ENCODE measurements around the gene GRIK3.
"Not testable (repeated sequence)": the region's sequence is repeated elsewhere in the genome, so short reads cannot be mapped to it uniquely, and the experiment has no call there.

GRIK3 gene

GRCh38 chr1:36934061-36934460 lies 100.3 kb downstream of the GRIK3 start:
- peak; percentile 44 for DNase-seq

- DNase-seq = no peak
Measured at GRCh38 chr1:36927826-36928225, 106.5 kb downstream of the GRIK3 start.

- DNase-seq = no peak
Measured at GRCh38 chr1:36925251-36925650, 109.1 kb downstream of the GRIK3 start.

DNA sequence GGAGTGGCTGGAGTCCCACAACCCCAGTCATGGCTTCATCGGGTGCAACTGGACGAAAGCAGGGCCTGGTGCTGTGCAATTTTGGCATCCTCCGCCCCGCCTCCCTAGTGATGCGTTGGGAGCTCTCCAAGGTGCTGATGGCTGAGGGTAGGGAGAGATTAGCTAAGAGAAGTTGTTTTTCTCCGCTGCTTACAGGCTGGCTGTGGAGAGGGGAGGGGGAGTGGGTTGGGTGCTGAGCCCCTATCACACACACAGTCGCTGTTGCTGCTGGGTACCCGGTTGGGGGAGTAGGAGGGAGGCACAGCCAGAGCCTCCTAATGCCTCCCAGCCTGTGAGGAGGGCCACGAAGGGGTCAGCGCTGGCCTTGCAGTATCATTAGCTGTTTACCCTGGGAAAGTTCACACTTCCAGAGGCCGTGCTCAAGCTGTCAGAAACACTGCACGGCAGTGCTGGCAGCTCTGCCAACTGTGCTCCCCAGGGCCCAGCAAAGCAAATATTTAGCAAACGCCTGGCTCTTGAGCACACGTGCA lies 110.0 kb downstream of the GRIK3 start:
- peak; percentile 26 for DNase-seq

GRCh38 chr1:36922593-36923426 lies 111.5 kb downstream of the GRIK3 start:
- DNase-seq = no peak

- DNase-seq = no peak
Measured at GRCh38 chr1:36922071-36922470, 112.2 kb downstream of the GRIK3 start.

GRCh38 chr1:36920801-36921405 lies 113.4 kb downstream of the GRIK3 start:
- no peak for DNase-seq

GRCh38 chr1:36920371-36920770 lies 113.9 kb downstream of the GRIK3 start:
- DNase-seq = no peak

GRCh38 chr1:36919491-36920145 lies 114.7 kb downstream of the GRIK3 start:
- no peak for DNase-seq

GRCh38 chr1:36918604-36919003 lies 115.7 kb downstream of the GRIK3 start:
- no peak for DNase-seq

GRCh38 chr1:36916542-36916941 lies 117.8 kb downstream of the GRIK3 start:
- DNase-seq = not testable (repeated sequence)

- DNase-seq = no peak
Measured at GRCh38 chr1:36913484-36914060, 120.7 kb downstream of the GRIK3 start.

DNA sequence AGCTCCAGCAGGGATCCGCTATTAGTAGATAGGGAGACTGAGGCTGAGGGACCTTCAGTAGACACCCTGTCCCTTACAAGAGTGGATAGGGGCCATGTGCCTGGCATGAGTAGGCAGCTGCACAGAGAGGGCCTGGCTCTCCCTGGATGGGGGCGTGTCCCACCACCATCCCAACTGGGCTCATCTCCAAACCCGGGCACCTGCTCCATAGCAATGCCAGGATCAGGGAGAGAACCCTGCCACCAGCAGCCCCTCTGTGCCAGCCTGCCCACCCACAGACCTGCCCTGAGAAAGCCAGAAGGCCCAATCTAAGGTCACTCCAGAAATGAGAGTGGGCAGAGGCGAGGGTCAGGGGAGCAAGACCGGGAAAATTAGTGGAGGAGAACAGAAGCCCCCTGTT lies 121.3 kb downstream of the GRIK3 start:
- peak; percentile 37 for DNase-seq

DNA sequence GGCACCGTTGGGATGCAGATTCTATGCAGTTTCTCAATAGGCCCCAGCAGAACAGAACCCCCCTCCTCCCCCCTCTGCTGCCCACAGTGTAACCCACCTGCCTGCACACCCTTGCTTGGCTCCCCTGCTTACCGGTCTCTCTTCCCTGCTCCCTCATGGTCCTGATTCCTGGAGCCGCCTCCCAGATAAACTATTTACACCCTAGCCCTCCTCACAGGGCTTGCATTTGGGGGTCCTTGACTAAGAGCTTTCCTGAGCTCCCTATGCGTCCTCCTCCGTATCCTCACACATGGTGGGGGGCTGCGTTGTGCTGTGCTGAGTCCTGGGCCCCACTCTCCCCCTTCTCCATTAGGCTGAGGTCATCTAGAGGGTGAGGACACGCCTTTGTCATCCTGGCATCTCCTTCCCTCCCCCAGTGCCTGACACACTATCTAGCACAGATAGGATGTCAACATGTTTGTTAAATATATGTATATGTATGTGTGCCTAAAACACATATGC lies 121.9 kb downstream of the GRIK3 start:
- no peak for DNase-seq

DNA sequence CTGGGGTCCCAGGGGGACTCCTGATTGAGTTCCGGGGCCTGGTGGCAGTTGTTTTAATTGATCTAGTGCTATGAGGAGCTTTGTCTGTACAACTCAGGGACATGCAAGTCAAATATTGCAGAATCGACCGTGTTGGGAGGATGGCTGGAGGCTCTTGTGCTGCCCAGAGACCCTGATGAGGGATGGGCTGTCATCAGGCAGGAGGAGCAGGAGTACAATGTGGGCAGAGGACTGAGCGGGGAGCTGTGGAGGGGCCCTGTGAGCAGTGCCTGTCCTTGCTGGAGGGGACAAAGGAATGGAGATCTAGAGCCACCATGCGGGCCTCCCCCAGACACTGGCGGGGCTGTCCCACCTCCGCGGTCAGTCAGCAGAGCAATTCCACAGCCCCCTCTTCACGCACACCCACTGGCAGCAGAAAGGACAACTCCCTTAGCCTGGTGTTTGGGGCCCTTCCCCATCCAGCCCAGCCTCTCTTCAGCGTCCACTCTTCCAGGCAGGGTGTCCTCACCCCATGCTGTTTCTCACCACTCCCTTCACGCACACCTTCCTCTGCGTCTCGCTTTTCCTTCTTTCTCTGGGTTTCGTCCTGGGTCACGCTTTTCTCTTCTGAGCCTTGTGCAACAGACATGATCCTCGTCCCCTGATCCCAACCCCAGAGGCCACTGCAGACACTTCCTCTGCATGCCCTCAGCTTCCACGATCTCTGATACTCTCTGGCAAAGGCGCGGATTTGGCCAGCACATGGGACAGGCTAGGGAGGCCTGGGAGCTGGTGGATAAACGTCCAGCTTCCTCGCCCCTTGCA lies 122.6 kb downstream of the GRIK3 start:
- no peak for DNase-seq

DNA sequence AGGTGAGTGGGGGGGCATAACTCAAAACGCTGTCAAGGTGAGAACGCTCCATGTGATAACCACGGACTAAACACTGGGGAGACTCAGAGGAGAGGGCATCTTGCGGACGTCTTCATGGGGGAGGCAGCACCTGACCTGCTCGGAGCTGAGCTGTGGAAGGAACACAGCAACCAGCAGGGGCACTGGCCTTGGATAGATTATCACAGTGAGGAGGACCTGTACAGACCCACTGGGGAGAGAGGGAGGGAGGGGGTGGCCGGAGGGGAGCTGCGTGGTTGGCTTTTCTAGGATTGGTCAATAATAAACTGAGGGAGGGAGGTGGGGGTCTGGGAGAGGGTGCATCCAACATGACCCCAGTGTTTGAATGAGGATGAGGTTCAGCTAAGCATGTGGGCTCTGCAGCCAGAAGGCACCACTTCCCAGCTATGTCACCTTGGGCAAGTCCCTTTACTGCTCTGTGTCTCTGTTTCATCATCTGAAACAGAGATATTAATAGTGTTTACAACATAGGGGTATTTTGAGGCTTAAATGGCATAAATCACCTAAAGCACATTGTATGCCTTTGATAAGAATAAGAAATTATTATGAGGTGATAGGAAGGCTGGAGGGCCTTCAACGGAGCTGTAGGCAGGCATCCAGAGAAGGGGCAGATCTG lies 123.3 kb downstream of the GRIK3 start:
- no peak for DNase-seq

- peak; percentile 12 for DNase-seq
Measured at GRCh38 chr1:36909946-36910725, 124.2 kb downstream of the GRIK3 start.

DNA sequence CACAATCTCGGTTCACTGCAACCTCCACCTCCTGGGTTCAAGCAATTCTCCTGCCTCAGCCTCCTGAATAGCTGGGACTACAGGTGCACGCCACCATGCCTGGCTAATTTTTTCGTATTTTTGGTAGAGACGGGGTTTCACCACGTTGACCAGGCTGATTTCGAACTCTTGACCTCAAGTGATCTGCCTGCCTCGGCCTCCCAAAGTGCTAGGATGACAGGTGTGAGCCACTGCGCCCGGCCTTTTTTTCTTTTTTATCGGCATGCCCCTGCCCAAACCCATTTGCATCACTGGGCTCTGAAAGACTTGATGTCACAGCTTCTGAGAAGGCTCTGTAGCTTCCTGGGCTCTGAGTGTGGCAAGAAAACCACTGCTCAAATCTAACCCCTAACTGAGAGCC lies 125.0 kb downstream of the GRIK3 start:
- DNase-seq = not testable (repeated sequence)

- no peak for DNase-seq
Measured at GRCh38 chr1:36908096-36908495, 126.2 kb downstream of the GRIK3 start.

DNA sequence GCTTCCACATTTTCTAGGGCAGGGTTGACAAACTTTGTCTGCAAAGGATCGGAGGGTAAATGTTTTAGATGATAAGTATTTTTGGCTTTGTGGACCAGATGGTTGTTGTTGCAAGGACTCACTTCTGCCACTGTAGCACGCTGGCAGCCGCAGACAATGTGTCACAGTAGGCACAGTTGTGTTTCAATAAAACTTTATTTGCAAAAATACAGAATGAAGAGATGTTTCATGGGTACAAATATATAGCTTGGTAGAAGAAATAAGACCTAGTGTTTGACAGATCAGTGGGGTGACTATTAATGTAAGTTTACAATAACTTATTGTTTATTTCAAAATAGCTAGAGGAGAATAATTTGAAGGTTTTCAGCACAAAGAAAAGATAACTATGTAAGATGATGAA lies 127.8 kb downstream of the GRIK3 start:
- peak; percentile 18 for DNase-seq

DNA sequence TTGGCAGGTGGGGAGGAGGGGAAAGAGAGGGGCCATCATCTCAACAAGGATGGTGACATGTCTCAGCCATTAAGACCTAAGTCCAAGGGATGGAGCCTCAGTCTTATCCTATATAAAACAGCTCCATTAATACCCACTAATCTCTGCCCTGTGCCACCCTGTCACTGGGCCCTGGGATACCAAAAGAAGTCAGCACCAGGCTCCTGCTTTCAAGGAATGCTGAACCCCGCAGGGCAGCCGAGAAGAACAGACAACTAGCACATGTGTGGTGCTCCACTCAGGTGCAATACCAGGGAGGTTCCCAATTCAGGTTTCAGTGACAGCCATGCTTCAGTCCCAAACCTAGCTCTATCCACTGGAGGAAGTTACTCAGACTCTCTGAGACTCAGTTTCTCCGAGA lies 128.4 kb downstream of the GRIK3 start:
- DNase-seq = no peak

Data from NCI-H446 treated with DMSO at 0.1 percent for 48 hours (cell line).